GM12801 (cell line): ENCODE measurements around the gene VPS50.

Experiments
- CTCF ChIP-seq: IDR thresholded peaks from one replicate; pipeline ENCODE4 v1.5.1; 2011; ENCODE audit warnings: control low read depth; ENCODE audit not compliant: insufficient read length; ENCODE audit errors: extremely low read depth

VPS50 gene

GRCh38 chr7:93242106-93242505 is 9.9 kb downstream of the VPS50 start:
- TF ChIP-seq CTCF, result no peak

GRCh38 chr7:93245525-93246432 is 13.6 kb downstream of the VPS50 start:
- no peak for TF ChIP-seq CTCF

GRCh38 chr7:93249491-93250148 is 17.5 kb downstream of the VPS50 start:
- no peak for TF ChIP-seq CTCF

- TF ChIP-seq CTCF, result no peak
These were observed 26.5 kb downstream of the VPS50 start for GRCh38 chr7:93258661-93259060.

- no peak for TF ChIP-seq CTCF
These were observed 30.4 kb downstream of the VPS50 start for GRCh38 chr7:93262535-93262934.

GRCh38 chr7:93265220-93265619 is 33.1 kb downstream of the VPS50 start:
- no peak for TF ChIP-seq CTCF

GRCh38 chr7:93279541-93279940 is 47.4 kb downstream of the VPS50 start:
- TF ChIP-seq CTCF, result no peak
